Stimulated activated naive CD8-positive, alpha-beta T cell treated with anti-CD3 and anti-CD28 coated beads, Interleukin-15, Interleukin-2, amounts not matched to agents 100 U/mL and 50 U/mL, for 24 hours (primary cell): ENCODE data around the gene RTP1.
"Not testable (repeated sequence)": the region's sequence is repeated elsewhere in the genome, so short reads cannot be mapped to it uniquely, and the experiment has no call there.

Source experiments
- ATAC-seq: fragments of 150-1000 bp; cut with Tn5 transposase; one replicate; pipeline ENCODE4 v1.10.0; 2021
- DNase-seq: peaks from one replicate; pipeline ENCODE4 v3.0.0; 2021

The RTP1 gene

DNA sequence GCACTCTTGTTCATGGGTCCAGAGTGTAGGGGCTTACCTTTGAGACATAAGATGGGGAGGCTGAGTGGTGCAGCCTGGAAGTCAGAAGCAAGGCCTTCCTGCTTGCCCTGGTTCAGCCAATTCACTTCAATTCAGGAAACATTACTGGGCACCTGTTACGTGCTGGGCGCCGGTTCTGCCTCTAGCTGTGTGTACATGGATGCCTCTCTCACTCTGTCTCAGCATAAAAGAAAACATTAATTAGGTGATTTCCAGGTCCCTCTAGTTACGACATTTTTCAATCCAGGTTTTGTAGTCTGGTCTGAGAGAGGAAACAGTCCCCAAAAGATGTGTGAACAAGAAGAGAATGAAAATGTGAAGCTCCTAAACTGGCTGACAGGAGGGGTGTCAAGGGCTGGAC lies 1.2 kb downstream of the RTP1 start:
- ATAC-seq: no peak
- no peak for DNase-seq

DNA sequence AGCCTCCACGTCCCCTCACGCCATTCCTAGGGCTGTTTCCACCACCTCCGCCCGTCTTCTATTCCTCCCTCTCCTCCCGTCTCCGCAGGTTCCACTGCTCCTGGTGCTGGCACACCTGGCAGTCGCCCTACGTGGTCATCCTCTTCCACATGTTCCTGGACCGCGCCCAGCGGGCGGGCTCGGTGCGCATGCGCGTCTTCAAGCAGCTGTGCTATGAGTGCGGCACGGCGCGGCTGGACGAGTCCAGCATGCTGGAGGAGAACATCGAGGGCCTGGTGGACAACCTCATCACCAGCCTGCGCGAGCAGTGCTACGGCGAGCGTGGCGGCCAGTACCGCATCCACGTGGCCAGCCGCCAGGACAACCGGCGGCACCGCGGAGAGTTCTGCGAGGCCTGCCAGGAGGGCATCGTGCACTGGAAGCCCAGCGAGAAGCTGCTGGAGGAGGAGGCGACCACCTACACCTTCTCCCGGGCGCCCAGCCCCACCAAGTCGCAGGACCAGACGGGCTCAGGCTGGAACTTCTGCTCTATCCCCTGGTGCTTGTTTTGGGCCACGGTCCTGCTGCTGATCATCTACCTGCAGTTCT lies 2.3 kb downstream of the RTP1 start:
- not testable (repeated sequence) for DNase-seq, ATAC-seq

GRCh38 chr3:187205683-187206082 lies 8.4 kb downstream of the RTP1 start:
- DNase-seq: no peak
- no peak for ATAC-seq

DNA sequence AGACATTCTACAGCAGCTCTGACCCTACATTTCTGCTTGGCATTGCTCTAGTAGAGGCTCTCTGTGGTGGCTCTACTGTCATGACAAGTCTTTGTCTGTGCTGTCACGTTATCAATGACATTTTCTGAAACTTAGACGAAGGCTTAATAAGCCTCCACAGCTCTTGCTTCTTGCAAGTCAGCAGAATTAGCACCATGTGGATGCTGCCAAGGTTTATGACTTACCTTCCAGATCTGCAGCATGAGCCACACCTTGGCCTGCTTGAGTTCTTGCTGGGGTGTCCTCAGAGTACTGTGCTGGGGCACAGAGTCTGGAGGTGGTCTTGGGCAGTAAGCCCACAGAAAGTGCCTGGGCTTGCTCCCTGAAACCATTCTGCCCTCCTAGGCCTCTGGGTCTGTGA lies 9.8 kb downstream of the RTP1 start:
- no peak for ATAC-seq
- DNase-seq: no peak

DNA sequence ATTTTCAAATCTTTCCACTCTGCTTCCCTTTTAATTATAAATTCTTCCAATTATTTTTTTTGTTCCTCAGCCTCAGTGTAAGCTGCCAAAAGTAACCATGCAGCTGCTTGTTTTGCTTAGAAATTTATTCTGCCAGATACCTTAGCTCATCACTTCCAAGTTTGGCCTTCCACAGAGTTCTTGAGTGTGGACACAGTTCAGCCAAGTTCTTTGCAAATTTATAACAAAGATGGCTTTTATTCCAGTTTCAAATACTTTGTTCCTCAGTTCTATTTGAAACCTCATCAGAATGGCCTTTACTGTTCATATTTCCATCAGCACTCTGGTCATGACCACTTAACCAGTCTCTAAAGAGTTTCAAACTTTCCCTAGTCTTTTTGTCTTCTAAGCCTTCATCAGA lies 10.3 kb downstream of the RTP1 start:
- DNase-seq: no peak
- no peak for ATAC-seq

DNA sequence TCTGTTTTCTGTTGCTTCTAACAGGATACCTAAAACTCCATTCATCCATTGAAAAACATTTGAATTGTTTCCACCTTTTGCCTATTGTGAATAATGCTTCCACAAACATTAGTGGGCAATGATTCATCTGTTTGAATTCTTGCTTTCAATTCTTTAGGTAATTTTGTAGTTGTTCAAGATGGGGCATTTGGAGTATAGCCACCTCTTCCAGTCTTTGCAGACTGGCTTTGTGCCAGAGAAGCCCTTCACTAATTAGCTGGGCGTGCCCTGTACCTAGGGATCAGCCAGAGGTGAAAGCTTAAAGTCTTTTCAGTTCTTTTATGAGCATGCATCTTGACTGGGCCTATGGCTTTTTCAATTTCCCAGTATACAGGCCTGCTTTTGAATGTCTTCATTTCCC lies 10.9 kb downstream of the RTP1 start:
- ATAC-seq (no peak), DNase-seq (no peak)

DNA sequence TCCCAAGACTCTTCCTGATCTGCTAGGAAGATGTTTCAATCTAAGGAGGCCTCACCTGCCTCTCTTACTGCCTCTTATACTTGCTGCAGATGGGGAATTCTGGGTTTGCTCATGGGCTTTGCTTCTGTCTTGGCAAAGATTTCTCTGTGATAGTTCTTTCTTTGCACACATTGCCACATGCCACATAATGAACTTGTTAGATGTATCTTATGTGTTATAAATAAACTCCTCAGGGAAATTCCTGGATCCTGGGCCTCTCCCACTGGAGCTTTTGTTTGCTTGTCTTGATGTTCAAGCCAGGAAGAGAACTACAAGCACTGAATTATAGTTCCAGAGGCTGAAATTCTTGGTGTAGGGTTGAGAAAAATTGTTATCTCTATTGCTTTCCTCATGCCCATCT lies 12.2 kb downstream of the RTP1 start:
- DNase-seq (no peak), ATAC-seq (no peak)

GRCh38 chr3:187210091-187210490 lies 12.8 kb downstream of the RTP1 start:
- DNase-seq (no peak), ATAC-seq (no peak)

- ATAC-seq: no peak
- DNase-seq: no peak
Observed at GRCh38 chr3:187210545-187211327, 13.4 kb downstream of the RTP1 start.

DNA sequence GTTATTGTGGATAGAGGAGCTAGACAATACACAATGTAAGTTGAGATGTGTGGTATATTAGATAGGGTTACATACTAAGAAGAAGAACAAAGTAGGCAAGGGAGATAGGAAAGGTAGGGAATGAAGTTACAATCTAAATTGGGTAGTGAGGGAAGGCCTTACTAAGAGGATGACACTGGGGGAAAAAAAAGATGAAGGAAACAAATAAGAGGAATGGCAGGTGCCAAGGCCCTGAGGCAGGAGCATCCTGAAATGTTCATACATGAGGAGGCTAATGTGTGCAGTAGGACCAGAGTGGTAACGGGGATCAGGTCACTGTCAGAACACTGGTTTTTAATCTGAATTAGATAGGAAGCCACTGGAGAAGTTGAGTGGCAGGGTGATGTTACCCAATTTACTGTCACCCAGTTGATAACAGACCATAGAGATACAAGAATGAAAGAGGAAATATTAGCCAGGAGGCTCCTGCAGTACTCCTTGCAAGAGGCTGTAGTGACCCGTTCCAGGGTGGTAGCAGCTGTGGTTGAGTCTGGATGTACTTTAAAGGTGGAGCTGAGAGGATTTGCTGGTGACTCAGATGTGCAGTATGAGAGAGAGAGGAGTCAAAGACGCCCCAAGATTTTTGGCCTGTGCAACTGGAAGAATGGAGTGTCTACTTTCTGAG lies 14.4 kb downstream of the RTP1 start:
- DNase-seq: no peak
- ATAC-seq: no peak

DNA sequence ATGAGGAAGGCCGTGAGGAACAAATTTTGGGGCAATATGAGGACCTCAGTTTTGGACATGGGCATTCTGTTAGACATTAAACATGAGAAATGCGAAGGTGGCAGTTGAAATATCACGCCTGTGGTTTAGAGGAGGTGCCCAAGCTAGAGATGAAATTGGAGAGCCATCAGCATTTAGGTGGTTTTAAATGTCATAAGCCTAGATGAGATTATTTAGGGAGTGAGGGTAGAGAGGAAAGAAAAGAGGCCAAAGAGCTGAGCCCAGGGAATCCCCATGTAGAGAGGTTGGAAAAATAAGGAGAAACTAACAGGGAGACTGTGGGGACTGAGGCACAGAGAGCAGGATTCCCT lies 14.9 kb downstream of the RTP1 start:
- no peak for ATAC-seq
- no peak for DNase-seq

GRCh38 chr3:187212705-187213104 lies 15.4 kb downstream of the RTP1 start:
- no peak for DNase-seq
- no peak for ATAC-seq

GRCh38 chr3:187213616-187214015 lies 16.3 kb downstream of the RTP1 start:
- no peak for ATAC-seq

DNA sequence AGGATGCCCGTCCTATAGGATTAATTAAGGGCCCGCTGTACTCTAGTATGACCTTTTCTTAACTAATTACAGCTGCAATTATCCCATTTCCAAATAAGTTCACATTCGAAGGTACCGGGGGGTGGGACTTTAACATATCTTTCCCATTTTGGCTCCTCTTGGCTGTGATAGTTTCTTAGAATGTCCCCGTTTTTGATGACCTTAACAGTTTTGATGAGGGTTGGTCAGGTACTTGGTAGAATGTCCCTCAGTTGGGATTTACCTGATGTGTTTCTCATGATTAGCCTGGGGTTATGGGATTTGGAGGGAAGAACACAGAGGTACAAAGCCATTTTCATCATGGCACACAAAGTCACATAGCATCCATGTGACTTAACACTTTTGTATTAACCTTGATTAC lies 18.2 kb downstream of the RTP1 start:
- ATAC-seq: no peak

More at GRCh38 chr3:187213616-187214015, 16.3 kb downstream of the RTP1 start:
- DNase-seq: no peak

DNA sequence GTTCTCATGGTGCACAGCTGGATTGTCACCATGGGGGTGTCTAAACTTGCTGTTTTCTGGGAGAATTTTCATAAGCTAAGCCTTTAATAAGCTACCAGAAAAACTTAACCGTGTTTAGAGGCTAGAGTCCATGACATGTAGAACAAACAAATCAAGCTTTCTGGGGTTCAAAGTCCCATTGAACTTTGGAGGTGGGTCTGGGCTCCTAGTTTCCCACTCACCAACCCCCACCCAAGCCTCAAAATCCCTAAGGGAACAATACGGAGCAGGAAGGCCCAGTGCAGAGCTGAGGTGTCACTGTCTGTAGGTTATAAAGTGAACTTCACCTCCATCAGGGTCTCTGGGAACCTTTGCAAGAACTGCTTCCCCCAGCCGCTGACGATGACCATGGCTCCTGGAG lies 25.5 kb downstream of the RTP1 start:
- no peak for DNase-seq
- ATAC-seq: no peak

More for the DNA sequence above, 18.2 kb downstream of the RTP1 start:
- DNase-seq: no peak

- DNase-seq (no peak), ATAC-seq (no peak)
Observed at GRCh38 chr3:187223799-187224198, 26.5 kb downstream of the RTP1 start.

GRCh38 chr3:187227658-187228258 lies 30.5 kb downstream of the RTP1 start:
- DNase-seq (no peak), ATAC-seq (no peak)

DNA sequence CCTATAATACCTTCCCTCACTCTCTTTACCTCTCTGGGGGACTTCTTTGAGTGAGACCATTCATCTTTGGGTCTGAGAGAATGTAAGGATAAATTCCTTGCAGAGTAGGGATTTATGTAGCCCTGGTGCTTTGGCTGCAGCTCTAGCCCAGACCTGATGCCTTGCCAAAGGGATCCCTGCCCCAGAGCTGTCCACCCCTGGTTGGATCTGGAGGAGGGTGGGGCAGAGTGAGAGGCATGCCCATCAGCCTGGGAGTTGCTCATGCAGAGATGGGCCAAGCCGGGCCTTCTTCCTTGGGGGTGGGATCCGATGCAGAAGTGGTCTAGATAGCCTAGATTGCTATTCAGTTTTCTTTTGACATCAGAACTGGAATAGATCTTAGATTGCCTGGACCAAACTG lies 31.5 kb downstream of the RTP1 start:
- ATAC-seq: no peak
- DNase-seq: no peak

DNA sequence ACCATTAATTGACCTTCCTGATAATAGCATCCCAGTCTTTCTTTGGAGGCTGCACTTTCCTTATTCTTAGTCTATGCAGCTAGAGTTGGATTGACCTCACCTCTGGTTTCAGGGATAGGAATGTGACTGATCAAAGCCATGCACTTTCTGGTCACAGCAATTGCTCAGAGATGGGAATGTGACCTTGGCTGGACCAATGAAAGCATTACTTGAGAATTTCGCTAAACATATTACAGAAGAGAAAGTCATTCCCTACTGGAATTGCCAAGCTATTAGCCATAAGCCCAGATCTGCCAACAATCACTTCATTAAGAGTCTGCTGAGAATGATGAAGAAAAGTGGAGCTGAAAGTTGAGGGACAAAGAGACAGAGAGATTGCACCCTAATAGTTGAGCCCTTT lies 32.7 kb downstream of the RTP1 start:
- DNase-seq (no peak), ATAC-seq (no peak)

- ATAC-seq (no peak), DNase-seq (no peak)
Observed at GRCh38 chr3:187236962-187237361, 39.7 kb downstream of the RTP1 start.

DNA sequence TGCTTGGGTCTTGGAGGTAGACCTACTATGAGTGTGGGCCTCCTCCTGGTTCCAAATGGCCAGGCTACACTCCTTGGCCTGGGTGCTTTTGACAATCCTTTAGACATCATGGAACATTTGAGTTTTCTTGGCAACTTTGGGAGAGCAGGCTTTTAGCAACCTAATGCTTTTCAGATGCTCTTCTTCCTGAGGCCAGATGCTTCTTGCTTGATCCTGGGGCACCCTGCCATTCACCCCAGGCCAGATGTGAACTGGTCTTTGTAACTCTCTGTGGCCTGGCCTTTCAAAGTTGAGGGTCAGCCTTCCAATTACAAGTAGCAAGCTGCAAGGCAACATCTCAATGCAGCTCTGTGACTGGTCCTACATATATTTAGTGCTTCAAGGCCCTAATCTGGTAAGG lies 40.5 kb downstream of the RTP1 start:
- no peak for ATAC-seq
- no peak for DNase-seq

GRCh38 chr3:187238239-187238638 lies 41.0 kb downstream of the RTP1 start:
- ATAC-seq (no peak), DNase-seq (no peak)

DNA sequence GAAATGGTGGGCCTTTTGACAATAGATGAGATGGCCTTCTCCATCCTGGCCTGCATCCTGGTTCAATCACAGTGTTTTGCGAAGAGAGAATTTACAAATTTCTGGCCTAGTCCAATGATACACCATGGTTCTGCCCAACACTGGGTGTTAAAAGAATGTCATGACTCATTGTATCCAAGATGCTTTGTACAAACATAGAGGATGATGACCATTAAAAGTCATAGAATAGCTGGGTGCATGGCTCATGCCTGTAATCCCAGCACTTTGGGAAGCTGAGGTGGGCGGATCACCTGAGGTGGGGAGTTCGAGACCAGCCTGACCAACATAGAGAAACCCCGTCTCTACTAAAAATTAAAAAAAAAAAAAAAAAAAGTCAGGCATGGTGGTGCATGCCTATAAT lies 41.5 kb downstream of the RTP1 start:
- DNase-seq, ATAC-seq: not testable (repeated sequence)
